Gastrocnemius medialis (tissue), 4 donors: Measurements from ENCODE around the gene BCL11A.

Source experiments
- POLR2A ChIP-seq, 2 donors: fragments of 450-650 bp; IDR thresholded peaks; one replicate each; pipeline ENCODE4 v1.6.1; 2017; ENCODE audit warnings: antibody characterized with exemption in 2 of 2, mild to moderate bottlenecking in 2 of 2, moderate library complexity in 2 of 2
- TF ChIP-seq, protein P1 (sequence below), 5 experiments: fragments of 450-650 bp in 3 of 5; fragments of 200-600 bp in 2 of 5; sonication (generic) in 2 of 5; IDR thresholded peaks in 4 of 5; conservative IDR thresholded peaks in 1 of 5; 1 replicate in 4 of 5; 2 replicates in 1 of 5; pipeline ENCODE4 v1.5.1; 2016 to 2019; ENCODE audit warnings: antibody characterized with exemption in 5 of 5, mild to moderate bottlenecking in 3 of 5, moderate library complexity in 3 of 5

- TF ChIP-seq, protein P1, sequence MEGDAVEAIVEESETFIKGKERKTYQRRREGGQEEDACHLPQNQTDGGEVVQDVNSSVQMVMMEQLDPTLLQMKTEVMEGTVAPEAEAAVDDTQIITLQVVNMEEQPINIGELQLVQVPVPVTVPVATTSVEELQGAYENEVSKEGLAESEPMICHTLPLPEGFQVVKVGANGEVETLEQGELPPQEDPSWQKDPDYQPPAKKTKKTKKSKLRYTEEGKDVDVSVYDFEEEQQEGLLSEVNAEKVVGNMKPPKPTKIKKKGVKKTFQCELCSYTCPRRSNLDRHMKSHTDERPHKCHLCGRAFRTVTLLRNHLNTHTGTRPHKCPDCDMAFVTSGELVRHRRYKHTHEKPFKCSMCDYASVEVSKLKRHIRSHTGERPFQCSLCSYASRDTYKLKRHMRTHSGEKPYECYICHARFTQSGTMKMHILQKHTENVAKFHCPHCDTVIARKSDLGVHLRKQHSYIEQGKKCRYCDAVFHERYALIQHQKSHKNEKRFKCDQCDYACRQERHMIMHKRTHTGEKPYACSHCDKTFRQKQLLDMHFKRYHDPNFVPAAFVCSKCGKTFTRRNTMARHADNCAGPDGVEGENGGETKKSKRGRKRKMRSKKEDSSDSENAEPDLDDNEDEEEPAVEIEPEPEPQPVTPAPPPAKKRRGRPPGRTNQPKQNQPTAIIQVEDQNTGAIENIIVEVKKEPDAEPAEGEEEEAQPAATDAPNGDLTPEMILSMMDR (IDR thresholded peaks at IDR 0.05 in 4 of 5, conservative IDR thresholded peaks at IDR 0.05 in 1 of 5), result no peak
- no peak for TF ChIP-seq POLR2A (IDR thresholded peaks at IDR 0.05)
These were observed 21.0 kb downstream of the BCL11A start for GRCh38 chr2:60532421-60532820.
